GM12873 (cell line): ENCODE measurements around the gene LRRC23.

ENCODE experiments used
- CTCF ChIP-seq: IDR thresholded peaks from 2 replicates; pipeline ENCODE4 v1.5.1; 2012; ENCODE audit warnings: low read depth, mild to moderate bottlenecking, moderate library complexity, low read length, control low read depth; ENCODE audit not compliant: insufficient read depth; ENCODE audit errors: missing control alignments

Gene LRRC23

GRCh38 chr12:6960593-6961277 lies 56.1 kb downstream of the LRRC23 start:
- peak; percentile 64 for TF ChIP-seq CTCF

- TF ChIP-seq CTCF, result no peak
Observed at GRCh38 chr12:6961278-6961694, 56.7 kb downstream of the LRRC23 start.

- peak; percentile 52 for TF ChIP-seq CTCF
Observed at GRCh38 chr12:6961695-6962284, 57.2 kb downstream of the LRRC23 start.

- TF ChIP-seq CTCF, result no peak
Observed at GRCh38 chr12:6962285-6963015, 57.8 kb downstream of the LRRC23 start.

GRCh38 chr12:6963016-6963731 lies 58.6 kb downstream of the LRRC23 start:
- no peak for TF ChIP-seq CTCF
